DMS114 treated with DMSO at 0.1 percent for 48 hours (cell line): ENCODE results near the gene WASF2.
A peak's percentile ranks its signal among the peaks of the same experiment; 100 is the strongest.
"Not testable (repeated sequence)": the region's sequence is repeated elsewhere in the genome, so short reads cannot be mapped to it uniquely, and the experiment has no call there.

Experiments
- DNase-seq: peaks from one replicate; lab custom pipeline; 2025; ENCODE audit not compliant: unreplicated experiment; lab: John Stamatoyannopoulos, UW

WASF2 gene

DNA sequence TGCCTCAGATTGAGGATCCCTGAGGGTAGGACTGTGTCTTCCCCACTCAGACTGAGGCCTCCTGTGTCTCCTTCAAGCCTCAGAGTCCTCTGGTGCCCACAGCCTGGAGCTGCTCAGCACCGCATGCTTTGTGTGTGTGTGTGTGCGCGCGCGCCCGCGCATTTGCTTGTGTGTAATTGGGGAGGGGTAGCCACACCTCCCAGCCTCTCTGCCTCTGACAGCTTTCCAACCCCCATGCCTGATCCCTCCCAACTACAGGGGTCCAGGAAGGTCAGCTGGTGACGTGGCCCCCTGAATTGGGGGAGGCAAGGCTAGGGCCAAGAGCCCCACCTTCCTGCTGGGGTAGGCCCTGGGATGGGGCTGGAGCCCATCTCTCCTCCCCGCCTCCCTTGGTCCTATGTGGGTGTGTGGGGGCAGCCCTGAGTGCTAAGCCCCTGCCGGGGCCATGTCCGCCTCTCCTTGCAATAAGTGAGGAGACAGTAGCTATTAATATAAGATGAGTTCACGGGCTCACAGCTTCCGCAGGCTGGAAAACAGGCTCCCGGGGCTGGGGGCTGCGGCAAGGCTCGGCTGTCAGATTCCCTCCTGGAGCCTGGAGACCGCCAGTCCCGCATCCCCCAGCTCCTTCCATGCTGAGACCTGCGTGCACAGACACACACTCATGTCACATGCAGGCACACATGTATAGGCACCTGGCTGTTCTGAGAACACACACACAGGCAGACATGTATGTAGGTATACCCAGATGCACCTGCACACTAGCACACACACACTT is 90.5 kb downstream of the WASF2 start:
- DNase-seq: no peak

DNA sequence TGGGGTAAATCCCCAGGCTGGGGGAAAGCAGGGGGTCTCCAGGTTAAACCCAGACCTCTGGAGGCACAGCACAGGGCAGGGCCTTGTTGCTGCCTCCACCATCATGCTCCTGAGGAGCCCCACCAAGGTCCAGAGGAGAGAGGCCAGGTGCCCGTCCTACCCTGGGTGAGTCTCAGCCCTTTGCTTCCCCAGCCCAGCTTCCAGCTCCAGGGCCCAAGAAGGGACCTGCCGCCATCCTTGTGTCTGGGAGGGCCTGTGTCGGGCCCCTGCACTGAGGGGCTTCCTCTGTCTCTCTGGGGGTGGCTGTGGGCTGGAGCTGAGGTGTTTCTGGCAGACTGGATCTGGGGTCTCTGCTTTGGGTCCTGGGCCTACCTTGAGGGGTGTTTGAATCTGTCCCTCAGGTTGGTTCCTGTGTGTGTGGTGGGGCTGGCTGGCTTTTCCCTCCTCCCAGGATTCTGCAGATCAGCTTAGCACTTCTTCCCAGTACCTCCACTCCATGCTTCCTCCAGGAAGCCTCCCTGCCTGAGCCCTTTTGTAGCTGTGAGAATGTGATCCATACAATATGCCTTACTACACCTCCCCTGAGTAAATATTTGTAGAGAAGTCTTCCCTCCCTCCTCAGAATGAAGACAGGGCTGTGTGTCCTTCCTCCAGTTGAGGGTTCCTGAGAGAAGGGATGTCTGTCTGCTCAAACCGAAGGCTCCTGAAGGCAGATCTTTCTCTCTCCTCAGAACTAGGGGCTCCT is 91.4 kb downstream of the WASF2 start:
- no peak for DNase-seq

GRCh38 chr1:27397749-27398148 is 92.2 kb downstream of the WASF2 start:
- no peak for DNase-seq

DNA sequence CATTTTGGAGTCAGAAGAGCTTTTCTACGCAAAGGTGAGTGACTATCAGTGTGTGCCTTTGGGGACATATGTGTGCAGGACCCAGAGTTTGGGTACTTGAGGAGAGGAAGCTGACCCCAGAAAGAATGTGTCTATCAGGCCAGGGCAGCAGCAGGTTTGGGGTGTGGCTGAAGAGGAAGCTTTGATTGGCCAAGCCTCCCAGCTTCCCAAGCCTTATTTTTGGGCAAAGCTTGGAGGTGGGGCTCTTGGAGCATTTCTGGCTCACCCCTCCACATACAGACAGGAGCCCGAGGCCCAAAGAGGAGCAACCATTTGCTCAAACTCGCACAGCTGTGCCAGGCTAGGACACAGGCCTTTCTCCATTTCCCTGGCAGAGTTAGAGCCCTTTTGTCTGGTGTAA is 92.9 kb downstream of the WASF2 start:
- DNase-seq: no peak

GRCh38 chr1:27395441-27396195 is 94.3 kb downstream of the WASF2 start:
- DNase-seq: peak; percentile 47

- DNase-seq: no peak
Measured at GRCh38 chr1:27394925-27395324, 95.0 kb downstream of the WASF2 start.

- no peak for DNase-seq
Measured at GRCh38 chr1:27394282-27394658, 95.7 kb downstream of the WASF2 start.

GRCh38 chr1:27393641-27394281 is 96.2 kb downstream of the WASF2 start:
- DNase-seq: no peak

DNA sequence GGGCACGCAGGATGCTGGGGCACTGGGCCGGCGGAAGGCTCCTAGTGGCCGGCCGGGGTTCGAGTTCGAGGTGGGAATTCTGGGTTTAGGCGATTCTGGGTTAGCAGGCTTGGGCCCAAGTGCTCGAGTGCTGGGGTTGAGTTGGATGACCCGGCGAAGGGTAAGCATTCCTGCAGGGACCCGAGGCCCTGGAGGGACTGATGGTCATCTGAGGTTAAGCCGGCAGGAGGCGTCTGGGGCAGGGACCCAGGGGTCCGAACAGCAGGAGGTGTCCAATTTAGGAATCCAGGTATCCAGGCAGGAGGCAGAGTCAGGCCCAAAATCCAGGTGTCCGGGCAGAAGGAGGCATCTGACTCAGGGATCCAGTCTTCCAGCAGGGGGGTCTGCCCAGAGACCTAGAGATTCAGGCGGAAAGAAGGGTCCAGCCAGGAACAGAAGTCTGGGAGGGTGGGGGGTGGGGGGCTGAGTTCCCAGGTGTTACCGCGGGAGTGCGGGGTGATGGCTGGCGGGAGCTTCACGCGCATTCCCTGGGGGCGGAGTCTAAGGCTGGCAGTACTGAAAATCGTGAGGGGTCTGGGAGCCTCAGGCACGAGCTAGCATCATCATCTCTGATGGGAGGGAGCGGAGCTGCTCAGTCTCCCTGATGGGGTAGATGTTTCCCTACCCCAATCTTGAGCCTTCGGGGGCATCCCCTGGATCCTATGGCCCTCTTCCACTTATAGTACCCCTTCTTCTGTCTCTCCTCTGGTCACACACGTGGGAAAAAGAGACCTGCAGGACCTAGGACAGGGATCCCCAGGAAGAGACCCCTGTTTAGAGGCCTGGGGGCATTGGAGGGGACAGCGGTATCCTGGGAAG is 97.0 kb downstream of the WASF2 start:
- no peak for DNase-seq

DNA sequence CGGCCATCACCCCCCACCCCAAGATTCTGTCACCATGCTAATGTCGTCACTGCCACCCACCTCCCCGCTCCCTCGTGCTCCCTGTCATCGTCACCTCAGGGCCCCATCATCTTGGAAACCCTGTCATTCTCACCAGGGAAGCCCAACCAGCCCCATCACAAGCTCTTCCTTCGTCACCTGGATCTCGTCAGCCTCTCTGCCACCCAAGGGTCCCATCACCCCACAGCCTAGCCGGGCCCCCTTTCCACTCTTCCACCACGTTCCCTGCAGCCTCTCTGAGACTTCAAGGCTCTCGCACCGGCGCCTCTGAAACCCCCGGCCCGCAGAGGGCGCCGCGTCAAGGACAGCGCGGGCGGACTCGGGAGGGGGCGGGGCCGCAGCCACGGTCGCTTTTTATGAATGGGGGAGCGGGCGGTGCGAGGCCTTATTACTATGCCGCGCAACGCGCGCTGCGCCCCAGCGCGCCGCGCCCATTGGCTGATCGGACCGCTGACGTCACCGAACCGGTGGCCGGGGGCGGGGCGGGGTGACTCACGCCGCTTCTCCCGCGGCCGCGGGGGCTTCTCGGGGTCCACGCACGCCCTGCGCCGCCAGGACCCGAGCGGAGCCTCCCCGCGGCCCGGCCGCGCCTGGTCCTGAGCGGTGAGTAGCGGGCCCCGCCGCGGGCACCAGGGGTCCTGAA is 97.7 kb downstream of the WASF2 start, which contains the start of gene GPR3:
TSS of gene GPR3 (plus strand) at position 527 of the 682 bp plus-strand sequence. CDS start 1,177 bp downstream, outside the sequence.
- peak; percentile 87 for DNase-seq

DNA sequence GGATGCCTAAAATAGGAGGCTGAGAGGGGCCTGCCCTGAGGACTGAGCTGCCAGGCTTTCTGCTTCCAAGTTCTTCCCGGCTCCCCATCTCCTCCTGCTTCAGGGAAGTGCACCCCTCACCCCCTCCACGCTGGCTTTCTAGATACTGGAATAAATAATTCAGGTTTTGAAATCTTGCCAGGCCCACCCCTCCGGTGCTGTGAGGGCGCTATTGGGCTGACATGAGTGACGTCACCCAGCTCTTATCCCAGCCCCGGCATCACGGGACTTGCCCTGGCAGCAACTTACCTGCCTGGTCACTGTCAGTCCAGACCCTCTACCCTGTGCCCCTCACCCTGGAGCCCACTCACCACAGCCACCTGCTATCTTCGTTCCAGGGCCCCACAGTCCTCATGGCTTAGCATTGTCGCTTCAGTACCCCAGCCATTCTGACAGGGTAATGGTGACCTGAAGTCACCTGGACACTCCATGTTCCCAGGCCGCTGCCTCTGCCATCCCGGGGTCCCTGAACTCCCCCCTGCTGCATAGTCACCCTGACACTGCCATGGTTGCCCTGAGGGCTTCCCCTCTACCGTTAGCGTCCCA is 98.4 kb downstream of the WASF2 start:
- no peak for DNase-seq

DNA sequence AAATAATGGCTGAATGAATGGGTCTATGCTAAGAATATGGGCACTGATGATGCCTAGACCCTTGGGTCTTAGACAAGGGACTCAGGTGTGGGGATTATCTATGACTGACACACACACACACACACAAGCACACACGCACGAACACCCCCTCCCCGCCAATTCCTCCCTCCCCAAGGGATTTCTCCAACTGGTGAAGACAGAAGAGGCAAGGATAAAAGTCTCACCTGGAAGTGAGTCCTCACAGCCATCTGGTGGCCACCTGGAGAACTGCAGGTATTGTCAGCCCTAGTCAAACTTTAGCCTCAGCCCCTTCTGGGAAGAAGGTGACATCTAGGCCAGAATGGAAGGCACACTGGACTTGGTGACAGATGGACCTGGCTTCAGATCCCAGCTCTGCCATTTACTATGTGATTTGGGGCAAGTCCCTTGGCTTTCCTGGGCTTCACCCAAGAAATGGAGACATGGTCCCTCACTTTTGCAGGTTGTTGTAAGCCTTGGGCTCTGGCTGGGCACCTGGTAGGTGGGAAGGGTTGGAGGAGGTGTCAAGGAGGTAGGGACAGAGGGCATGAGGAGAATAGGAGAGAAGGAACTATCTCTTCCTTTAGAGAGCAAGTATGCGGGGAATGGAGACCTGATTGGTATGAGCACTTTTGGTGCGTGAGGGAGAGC is 101.5 kb downstream of the WASF2 start:
- peak; percentile 21 for DNase-seq

DNA sequence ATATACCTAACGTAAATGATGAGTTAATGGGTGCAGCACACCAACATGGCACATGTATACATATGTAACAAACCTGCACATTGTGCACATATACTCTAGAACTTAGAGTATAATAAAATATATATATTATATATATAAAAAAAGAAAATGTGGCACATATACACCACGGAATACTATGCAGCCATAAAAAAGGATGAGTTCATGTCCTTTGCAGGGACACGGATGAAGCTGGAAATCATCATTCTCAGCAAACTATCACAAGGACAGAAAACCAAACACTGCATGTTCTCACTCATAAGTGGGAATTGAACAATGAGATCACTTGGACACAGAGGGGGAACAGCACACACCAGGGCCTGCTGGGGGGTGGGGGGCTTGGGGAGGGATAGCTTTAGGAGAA is 105.2 kb downstream of the WASF2 start:
- not testable (repeated sequence) for DNase-seq

- no peak for DNase-seq
Measured at GRCh38 chr1:27383661-27384060, 106.3 kb downstream of the WASF2 start.

DNA sequence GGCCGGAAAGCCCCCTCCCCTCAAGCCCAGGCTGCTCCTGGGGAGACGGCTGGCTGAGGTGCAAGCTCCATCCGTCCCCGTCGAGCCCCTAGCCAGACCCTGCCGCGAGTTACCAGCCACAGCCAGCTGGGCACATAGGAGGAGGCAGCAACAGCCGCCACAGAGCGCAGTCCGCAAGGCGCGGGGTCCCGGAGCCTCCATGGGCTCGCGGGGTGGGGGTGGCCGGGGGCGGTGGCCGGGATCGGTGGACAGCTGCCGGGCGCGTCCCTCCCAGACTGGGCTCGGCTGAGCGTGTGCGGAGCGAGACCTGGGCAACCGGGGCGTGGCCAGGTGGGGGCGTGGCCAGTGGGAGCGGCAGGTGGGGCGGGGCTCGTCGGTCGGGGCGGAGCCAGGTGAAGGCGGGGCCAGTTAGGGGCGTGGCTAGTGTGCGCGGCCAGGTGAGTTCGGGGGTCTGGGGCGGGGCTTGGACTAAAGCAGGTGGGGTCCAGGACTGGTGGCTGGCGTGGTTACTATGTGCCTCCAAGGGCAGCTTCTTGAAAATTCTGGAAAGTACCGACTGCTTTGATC is 106.8 kb downstream of the WASF2 start, which contains the start of gene CD164L2:
TSS of gene CD164L2 (minus strand) at position 295 of the 567 bp plus-strand sequence. CDS start at position 201, 94 bp downstream.
- no peak for DNase-seq

DNA sequence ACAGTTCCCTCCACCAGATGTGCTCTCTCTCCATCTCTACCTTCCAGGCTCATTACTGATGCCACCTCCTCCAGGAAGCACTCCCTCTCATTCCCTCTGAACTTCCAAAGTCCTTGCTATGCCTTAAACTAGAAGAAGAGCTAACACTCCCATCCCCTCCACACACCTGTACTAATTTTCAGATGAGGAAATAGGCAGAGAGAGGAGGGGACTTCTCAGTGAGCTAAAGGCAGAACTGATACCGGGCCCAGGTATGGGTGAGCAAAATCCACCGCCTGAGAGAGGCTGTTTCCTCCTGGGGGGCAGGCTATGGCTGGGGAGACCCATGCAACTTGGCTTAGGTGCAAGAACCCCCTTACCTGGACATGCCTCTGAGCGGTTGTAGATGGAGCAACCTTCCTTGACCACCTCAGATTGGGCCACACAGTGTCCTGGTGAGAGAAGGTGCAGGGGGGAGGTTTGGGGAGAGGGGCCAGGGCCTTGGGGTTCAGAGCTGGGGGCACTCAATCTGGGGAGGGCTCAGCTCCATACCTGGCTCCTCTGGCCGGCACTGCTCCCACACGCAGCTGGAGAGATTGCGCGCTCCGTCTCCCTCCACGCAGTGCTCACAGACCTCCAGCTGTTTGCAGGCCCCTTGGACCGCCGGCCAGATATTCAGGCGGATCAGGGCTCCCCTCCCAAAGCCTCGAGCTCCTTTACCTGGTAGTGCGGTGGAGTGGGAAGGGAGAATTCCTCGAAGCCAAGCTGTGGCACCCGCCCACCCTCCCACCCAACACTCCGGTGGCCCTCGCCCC is 107.8 kb downstream of the WASF2 start:
- no peak for DNase-seq
